K562 (cell line): ENCODE results near the gene S100A3. TPM values are rescaled to one million over a fixed set of nuclear protein-coding genes. Genes with fewer than 3 reads are reported as not detected.

Source experiments
- ATAC-seq: fragments of 200-7000 bp; cut with Tn5 transposase; 3 replicates; pipeline ENCODE4 v1.9.1; 2020; ENCODE audit warnings: moderate library complexity
- BruUV-seq: library from RNA; stranded (reverse); fragments of 400-500 nt; replicated peaks from 2 replicates; lab custom pipeline; 2021; lab: Mats Ljungman, UMichigan
- CTCF ChIA-PET: fragments of 300-600 bp; formaldehyde crosslinking; extraction: SDS; loops from one replicate; lab custom pipeline; 2021; ENCODE audit warnings: low intra/inter-chr PET ratio; lab: Yijun Ruan, JAX
- POLR2A ChIA-PET: fragments of 300-600, 350-650 bp; sonication (Branson Sonifier 250); formaldehyde crosslinking; extraction: SDS; loops from one replicate; lab custom pipeline; 2021; ENCODE audit warnings: antibody characterized with exemption, inconsistent platforms; lab: Yijun Ruan, JAX
- DNase-seq, 4 experiments: peaks; one replicate each; pipeline versions ENCODE4 v3.0.0 to v3.0.0-alpha.2; 2011 to 2018; ENCODE audit warnings: low spot score in 3 of 4, mixed read lengths in 3 of 4; ENCODE audit errors: extremely low read depth in 1 of 4
- FAIRE-seq: peaks from 2 replicates; lab custom pipeline; 2011; peaks lifted over from hg19 to GRCh38; lab: Jason Lieb, UNC
- H2AFZ ChIP-seq: 2 replicates; pipeline ENCODE4 v1.6.0; 2011; ENCODE audit warnings: low read depth, low read length, control low read depth, inconsistent platforms
- H3K27ac ChIP-seq: fragments of 200-600 bp; 3 replicates; pipeline ENCODE4 v1.8.0; 2011; ENCODE audit warnings: low read depth, mild to moderate bottlenecking, control low read depth, inconsistent platforms, low read length, moderate library complexity, mixed read lengths; ENCODE audit errors: extremely low read depth
- H3K27me3 ChIP-seq, 2 experiments: fragments of 300-600 bp in 1 of 2; 2 replicates in 1 of 2; 3 replicates in 1 of 2; pipeline versions ENCODE4 v1.6.0 to v1.8.0; 2011; ENCODE audit warnings: inconsistent platforms in 2 of 2, low read length in 2 of 2, mild to moderate bottlenecking in 1 of 2, mixed read lengths in 1 of 2, moderate library complexity in 1 of 2; ENCODE audit not compliant: control insufficient read depth in 2 of 2, insufficient read depth in 2 of 2
- H3K36me3 ChIP-seq: fragments of 300-600 bp; 3 replicates; pipeline ENCODE4 v1.8.0; 2011; ENCODE audit warnings: mild to moderate bottlenecking, low read length, inconsistent platforms; ENCODE audit not compliant: control insufficient read depth, insufficient read depth
- H3K4me1 ChIP-seq, 2 experiments: fragments of 200-600 bp in 1 of 2; replicated peaks in 1 of 2; 2 replicates in 1 of 2; 3 replicates in 1 of 2; pipeline versions ENCODE4 v1.5.1 to v1.8.0; 2011; ENCODE audit warnings: inconsistent platforms in 2 of 2, low read length in 2 of 2, mild to moderate bottlenecking in 1 of 2, mixed read lengths in 1 of 2, moderate library complexity in 1 of 2; ENCODE audit not compliant: control insufficient read depth in 2 of 2, insufficient read depth in 2 of 2
- H3K4me2 ChIP-seq: 2 replicates; pipeline ENCODE4 v1.6.1; 2011; ENCODE audit warnings: low read length, control low read depth, inconsistent platforms, mixed read lengths; ENCODE audit not compliant: insufficient read depth
- H3K4me3 ChIP-seq: fragments of 200-600 bp; sonication (generic), shearing (Covaris generic); 2 replicates; pipeline ENCODE4 v1.5.1; 2016; ENCODE audit warnings: control low read depth, inconsistent platforms
- H3K79me2 ChIP-seq: fragments of 200-600 bp; 3 replicates; pipeline ENCODE4 v1.8.0; 2011; ENCODE audit warnings: low read length, inconsistent platforms; ENCODE audit not compliant: control insufficient read depth, insufficient read depth
- H3K9ac ChIP-seq, 2 experiments: 2 replicates each; pipeline versions ENCODE4 v1.6.0 to v1.6.1; 2011; ENCODE audit warnings: low read depth in 2 of 2, low read length in 2 of 2, control low read depth in 1 of 2, inconsistent platforms in 1 of 2, mild to moderate bottlenecking in 1 of 2, mixed read lengths in 1 of 2; ENCODE audit not compliant: insufficient read depth in 1 of 2
- H3K9me1 ChIP-seq: one replicate; pipeline ENCODE4 v1.6.0; 2011; ENCODE audit warnings: inconsistent platforms, mild to moderate bottlenecking, low read length, moderate library complexity; ENCODE audit not compliant: control insufficient read depth, insufficient read depth
- H3K9me3 ChIP-seq: replicated peaks from 2 replicates; pipeline ENCODE4 v1.5.1; 2011; ENCODE audit warnings: low read depth, low read length, inconsistent platforms; ENCODE audit not compliant: control insufficient read depth, insufficient read depth
- H4K20me1 ChIP-seq: replicated peaks from 2 replicates; pipeline ENCODE4 v1.6.1; 2011; ENCODE audit warnings: low read length, inconsistent platforms, mixed read lengths; ENCODE audit not compliant: control insufficient read depth, insufficient read depth
- ATF3 ChIP-seq, 2 experiments: fragments of 450-650 bp in 1 of 2; sonication (generic) in 1 of 2; formaldehyde crosslinking in 1 of 2; IDR thresholded peaks in 1 of 2; conservative IDR thresholded peaks in 1 of 2; 2 replicates each; pipeline versions ENCODE4 v1.6.1 to v1.8.1; 2016 to 2023; ENCODE audit warnings: mild to moderate bottlenecking in 2 of 2, moderate library complexity in 2 of 2, inconsistent platforms in 1 of 2, missing genetic modification reagents in 1 of 2
- WGBS: fragments of 100-300 bp; shearing (Covaris generic); methylation state at CpG from one replicate; pipeline ENCODE4 v1.1.6; 2016; ENCODE audit warnings: low coverage, mixed read lengths; ENCODE audit not compliant: insufficient coverage; ENCODE audit errors: missing lambda C conversion rate; 5-methylcytosine and 5-hydroxymethylcytosine counted together
- in situ Hi-C: fragments of 300-500 bp; cut with MboI; formaldehyde crosslinking; loops from 4 replicates; pipeline ENCODE4 v1.15.0; 2018; ENCODE audit warnings: inconsistent platforms, mixed read lengths
- intact Hi-C: fragments of 100-400 bp; cut with micrococcal nuclease; formaldehyde crosslinking; loops from 2 replicates; pipeline ENCODE4 v1.14.2; 2022
- polyA plus RNA-seq, 8 experiments: library from polyadenylated mRNA; depleted of rRNA in 4 of 8; stranded (reverse) in 5 of 8; unstranded in 3 of 8; fragments of >200 nt; fragmentation: Nextera tagmentation in 2 of 8; fragmentation: Illumina TruSeq in 1 of 8; extraction: Ambion mirVana in 2 of 8; extraction: Trizol in 1 of 8; gene quantifications; 2 replicates each; pipeline versions ENCODE4 v1.2.1 to v1.2.3, GENCODE V29; 2011 to 2014; ENCODE audit warnings: inconsistent platforms in 1 of 8, missing spikeins in 1 of 8
- total RNA-seq, 7 experiments: library from RNA; depleted of rRNA in 6 of 7; stranded (reverse); fragments of >200 nt in 6 of 7; fragmentation: Illumina TruSeq in 2 of 7; extraction: Trizol in 2 of 7; gene quantifications; 2 replicates each; pipeline versions ENCODE4 v1.2.1 to v1.2.3, GENCODE V29; 2011 to 2021; ENCODE audit warnings: low replicate concordance in 1 of 7
- TF ChIP-seq, protein P1 (sequence below): fragments of 450-650 bp; IDR thresholded peaks from 2 replicates; pipeline ENCODE4 v1.6.1; 2016; ENCODE audit warnings: antibody characterized with exemption

Gene S100A3
- total and polyA plus RNA-seq, 9 of the 15 experiments (the other 6 are each of a cell fraction or from before 2014, with no cell fraction given): 0.08 to 1.7 (median 0.18) TPM; not detected in 4

DNA sequence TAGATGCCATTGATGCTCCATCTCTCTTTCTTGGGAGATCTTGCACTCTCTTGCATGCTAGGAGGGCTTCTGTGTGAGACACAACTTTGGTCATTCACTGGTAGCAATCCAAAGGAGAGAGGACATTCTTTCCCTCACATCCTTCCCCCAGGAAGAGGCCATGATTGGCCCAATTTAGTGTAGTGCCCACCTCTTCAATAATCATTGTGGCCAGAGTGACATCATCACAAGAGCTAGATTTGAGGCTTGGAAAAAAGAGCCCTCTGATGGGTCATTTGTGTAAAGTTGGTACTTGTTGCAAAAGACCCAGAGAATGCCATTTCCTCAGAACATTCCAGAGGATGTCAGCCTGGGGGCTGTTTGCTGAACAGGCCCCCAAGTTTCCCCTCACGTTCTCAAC, 43.5 kb downstream of the S100A3 start:
- no peaks in the 10 kb centered on the region for H3K79me2 ChIP-seq
- in situ Hi-C loops (loop anchor here (5.0 to 10.0 kb wide), 2 partner anchors 153 to 479 kb away; partner anchors contain the start of gene RAB13), intact Hi-C loops (no loop called here)
- no peak overlapping the region for H3K9ac ChIP-seq
- 31% methylated on average over 1 of the region's 1 CpG for WGBS
- H3K9me3 ChIP-seq: no peaks in the 10 kb centered on the region
- no peak overlapping the region for H3K4me2 ChIP-seq
- peaks cover 0 to 6% of the 10 kb centered on the region in 2 experiments; a peak in 1 of 5 replicates for H3K4me1 ChIP-seq
- CTCF ChIA-PET: no interaction called here
- no peak overlapping the region for H3K4me3 ChIP-seq
- no peaks in the 10 kb centered on the region for H3K36me3 ChIP-seq
- H3K27me3 ChIP-seq: peaks cover 0 to 2% of the 10 kb centered on the region in 2 experiments; a peak in 1 of 5 replicates
- no peaks in the 10 kb centered on the region for H3K9me1 ChIP-seq
- POLR2A ChIA-PET: interaction anchor here (1.1 kb wide), 1 partner anchor 10 kb away, joined by 3 read pairs; no protein-coding TSS in a partner anchor
- BruUV-seq: no TSS peak
- TF ChIP-seq, protein P1, sequence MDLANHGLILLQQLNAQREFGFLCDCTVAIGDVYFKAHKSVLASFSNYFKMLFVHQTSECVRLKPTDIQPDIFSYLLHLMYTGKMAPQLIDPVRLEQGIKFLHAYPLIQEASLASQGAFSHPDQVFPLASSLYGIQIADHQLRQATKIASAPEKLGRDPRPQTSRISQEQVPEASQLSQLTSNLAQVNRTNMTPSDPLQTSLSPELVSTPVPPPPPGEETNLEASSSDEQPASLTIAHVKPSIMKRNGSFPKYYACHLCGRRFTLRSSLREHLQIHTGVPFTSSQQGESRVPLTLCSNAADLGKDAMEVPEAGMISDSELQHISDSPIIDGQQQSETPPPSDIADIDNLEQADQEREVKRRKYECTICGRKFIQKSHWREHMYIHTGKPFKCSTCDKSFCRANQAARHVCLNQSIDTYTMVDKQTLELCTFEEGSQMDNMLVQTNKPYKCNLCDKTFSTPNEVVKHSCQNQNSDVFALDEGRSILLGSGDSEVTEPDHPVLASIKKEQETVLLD: no peak
- TF ChIP-seq ATF3 (IDR thresholded peaks at IDR 0.05) (peak; percentile 29; the same call in 1 of the 2 replicates), ATF3 (CRISPR knock-in tag; conservative IDR thresholded peaks at IDR 0.05) (no peak)
- H4K20me1 ChIP-seq: no peaks in the 10 kb centered on the region
- H2AFZ ChIP-seq: no peak overlapping the region
- FAIRE-seq: no peak
- H3K27ac ChIP-seq: no peak overlapping the region
- no peak for DNase-seq
- ATAC-seq: no peak
